ENCODE data around the gene PERM1.
"Not testable (repeated sequence)": the region's sequence is repeated elsewhere in the genome, so short reads cannot be mapped to it uniquely, and the experiment has no call there.

PERM1 gene

GRCh38 chr1:1013922-1014648, 32.2 kb upstream of the PERM1 start:
- no peak for DNase-seq (ENCODE audit: low spot score)
- in situ Hi-C loops (cut with MboI; ENCODE audit: low pct_unique_long_range_greater_than_20kb, low sequenced_read_pairs, unreplicated experiment) = no loop called here
- TF ChIP-seq, protein P1, sequence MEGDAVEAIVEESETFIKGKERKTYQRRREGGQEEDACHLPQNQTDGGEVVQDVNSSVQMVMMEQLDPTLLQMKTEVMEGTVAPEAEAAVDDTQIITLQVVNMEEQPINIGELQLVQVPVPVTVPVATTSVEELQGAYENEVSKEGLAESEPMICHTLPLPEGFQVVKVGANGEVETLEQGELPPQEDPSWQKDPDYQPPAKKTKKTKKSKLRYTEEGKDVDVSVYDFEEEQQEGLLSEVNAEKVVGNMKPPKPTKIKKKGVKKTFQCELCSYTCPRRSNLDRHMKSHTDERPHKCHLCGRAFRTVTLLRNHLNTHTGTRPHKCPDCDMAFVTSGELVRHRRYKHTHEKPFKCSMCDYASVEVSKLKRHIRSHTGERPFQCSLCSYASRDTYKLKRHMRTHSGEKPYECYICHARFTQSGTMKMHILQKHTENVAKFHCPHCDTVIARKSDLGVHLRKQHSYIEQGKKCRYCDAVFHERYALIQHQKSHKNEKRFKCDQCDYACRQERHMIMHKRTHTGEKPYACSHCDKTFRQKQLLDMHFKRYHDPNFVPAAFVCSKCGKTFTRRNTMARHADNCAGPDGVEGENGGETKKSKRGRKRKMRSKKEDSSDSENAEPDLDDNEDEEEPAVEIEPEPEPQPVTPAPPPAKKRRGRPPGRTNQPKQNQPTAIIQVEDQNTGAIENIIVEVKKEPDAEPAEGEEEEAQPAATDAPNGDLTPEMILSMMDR (IDR thresholded peaks at IDR 0.05; ENCODE audit: extremely low read depth, insufficient read depth, missing control alignments) = no peak

- in situ Hi-C loops (cut with MboI; ENCODE audit: low pct_unique_long_range_greater_than_20kb, low sequenced_read_pairs, unreplicated experiment) = no loop called here
- peak; percentile 84 for DNase-seq (ENCODE audit: low spot score)
- TF ChIP-seq, protein P1 (IDR thresholded peaks at IDR 0.05; ENCODE audit: extremely low read depth, insufficient read depth, missing control alignments) = no peak
These were observed 31.4 kb upstream of the PERM1 start, which contains the start of gene ISG15 for GRCh38 chr1:1013105-1013921. TSS of gene ISG15 (plus strand) at chr1:1013497. CDS start at chr1:1013574, 77 bp downstream.

DNA sequence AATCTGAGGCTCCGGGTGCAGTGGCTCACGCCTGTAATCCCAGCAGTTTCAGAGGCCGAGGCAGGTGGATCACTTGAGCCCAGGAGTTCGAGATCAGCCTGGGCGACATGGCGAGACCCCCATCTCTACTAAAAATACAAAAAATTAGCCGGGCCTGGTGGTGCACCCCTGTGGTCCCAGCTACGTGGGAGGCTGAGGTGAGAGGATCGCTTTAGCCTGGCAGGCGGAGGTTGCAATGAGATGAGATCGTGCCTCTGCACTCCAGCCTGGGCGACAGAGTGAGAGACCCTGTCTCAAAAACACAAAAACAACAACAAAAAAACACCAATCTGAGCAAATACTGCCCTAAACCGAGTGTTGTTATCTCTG, 30.8 kb upstream of the PERM1 start:
- DNase-seq (ENCODE audit: low spot score); in situ Hi-C loops (cut with MboI; ENCODE audit: low pct_unique_long_range_greater_than_20kb, low sequenced_read_pairs, unreplicated experiment): not testable (repeated sequence)

DNA sequence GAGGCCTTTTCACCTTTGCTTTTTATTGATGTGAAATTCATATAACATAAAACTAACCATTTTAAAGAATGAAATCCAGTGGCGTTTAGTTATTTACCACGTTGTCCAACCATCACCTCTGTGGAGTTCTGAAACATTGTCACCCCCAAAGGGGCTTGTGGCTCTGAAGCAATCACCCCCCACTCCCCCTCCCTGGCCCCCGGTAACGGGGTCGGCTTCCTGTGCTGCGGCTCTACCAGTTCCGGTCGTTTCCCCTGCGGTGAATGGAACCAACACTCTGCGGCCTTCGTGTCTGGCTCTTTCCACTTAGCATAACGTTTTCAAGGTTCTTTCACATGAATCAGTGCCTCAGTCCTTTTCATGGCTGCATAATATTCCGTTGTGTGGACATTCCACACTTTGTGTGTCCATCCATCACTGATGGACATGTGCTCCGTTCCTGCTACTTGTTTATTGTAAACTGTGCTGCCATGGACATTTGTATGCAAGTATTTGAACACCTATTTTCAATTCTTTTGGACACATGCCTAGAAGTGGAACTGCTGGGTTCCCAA, 29.6 kb upstream of the PERM1 start:
- in situ Hi-C loops (cut with MboI; ENCODE audit: low pct_unique_long_range_greater_than_20kb, low sequenced_read_pairs, unreplicated experiment) = no loop called here
- TF ChIP-seq, protein P1 (IDR thresholded peaks at IDR 0.05; ENCODE audit: extremely low read depth, insufficient read depth, missing control alignments) = no peak

DNA sequence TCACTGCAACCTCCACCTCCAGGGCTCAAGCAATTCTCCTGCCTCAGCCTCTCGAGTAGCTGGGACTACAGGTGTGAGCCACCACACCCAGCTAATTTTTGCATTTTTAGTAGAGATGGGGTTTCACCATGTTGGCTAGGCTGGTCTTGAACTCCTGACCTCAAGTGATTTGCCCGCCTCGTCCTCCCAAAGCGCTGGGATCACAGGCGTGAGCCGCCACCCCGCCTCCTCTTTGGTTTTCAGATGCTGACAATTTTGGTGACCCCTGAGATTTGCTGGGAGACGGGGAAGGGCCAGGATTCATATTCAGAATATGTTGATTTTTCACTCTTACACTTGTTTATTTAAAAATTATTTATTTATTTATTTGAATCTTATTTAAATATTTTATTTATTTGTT, 28.2 kb upstream of the PERM1 start:
- in situ Hi-C loops (cut with MboI; ENCODE audit: low pct_unique_long_range_greater_than_20kb, low sequenced_read_pairs, unreplicated experiment); DNase-seq (ENCODE audit: low spot score): not testable (repeated sequence)

More for the DNA sequence above, 29.6 kb upstream of the PERM1 start:
- DNase-seq (ENCODE audit: low spot score) = no peak

GRCh38 chr1:1006305-1007159, 24.6 kb upstream of the PERM1 start:
- in situ Hi-C loops (cut with MboI; ENCODE audit: low pct_unique_long_range_greater_than_20kb, low sequenced_read_pairs, unreplicated experiment) = no loop called here

More at GRCh38 chr1:1006305-1007159, 24.6 kb upstream of the PERM1 start:
- no peak for DNase-seq (ENCODE audit: low spot score)
- TF ChIP-seq, protein P1 (IDR thresholded peaks at IDR 0.05; ENCODE audit: extremely low read depth, insufficient read depth, missing control alignments) = no peak

All from GM13977 (cell line).